AG09319 (cell line): ENCODE data around the gene BAIAP2.

Experiments used
- DNase-seq: peaks from one replicate; pipeline ENCODE4 v3.0.0-alpha.2; 2010; ENCODE audit warnings: low read depth; ENCODE audit errors: extremely low read depth
- CTCF ChIP-seq: IDR thresholded peaks from 2 replicates; pipeline ENCODE4 v1.5.1; 2011; ENCODE audit warnings: low read depth, mild to moderate bottlenecking, inconsistent platforms, low read length, moderate library complexity

The BAIAP2 gene

GRCh38 chr17:81046770-81047359, 11.9 kb downstream of the BAIAP2 start:
- no peak for TF ChIP-seq CTCF
- DNase-seq: no peak

- DNase-seq: no peak
- no peak for TF ChIP-seq CTCF
Measured at GRCh38 chr17:81048827-81049371, 13.9 kb downstream of the BAIAP2 start.

DNA sequence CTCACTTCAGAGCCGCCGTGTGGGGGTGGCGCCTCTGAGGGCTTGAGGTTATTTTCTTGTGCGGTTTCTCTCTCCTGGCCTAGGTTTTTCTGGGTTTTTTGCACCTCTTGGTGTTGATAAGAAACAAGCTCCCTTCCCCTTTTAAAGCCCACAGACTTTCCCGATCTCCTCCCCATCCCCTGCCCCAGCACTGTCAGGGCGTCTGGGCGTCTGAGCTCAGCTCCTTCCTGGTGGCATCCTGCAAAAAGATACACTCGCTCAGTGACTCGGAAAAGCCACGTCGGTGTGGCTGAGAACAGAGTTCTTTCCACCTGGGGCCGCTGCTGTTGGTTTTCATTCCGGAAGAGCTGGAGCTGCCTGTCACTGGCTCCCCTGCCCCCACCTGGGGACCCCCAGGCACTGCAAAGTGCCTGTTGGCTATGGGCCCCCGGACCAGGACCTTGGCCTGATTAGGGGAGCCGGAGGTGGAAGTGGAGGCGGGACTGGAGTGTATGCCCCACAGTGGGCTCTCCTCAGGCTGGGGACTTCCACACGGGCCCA, 14.5 kb downstream of the BAIAP2 start:
- no peak for TF ChIP-seq CTCF
- no peak for DNase-seq

DNA sequence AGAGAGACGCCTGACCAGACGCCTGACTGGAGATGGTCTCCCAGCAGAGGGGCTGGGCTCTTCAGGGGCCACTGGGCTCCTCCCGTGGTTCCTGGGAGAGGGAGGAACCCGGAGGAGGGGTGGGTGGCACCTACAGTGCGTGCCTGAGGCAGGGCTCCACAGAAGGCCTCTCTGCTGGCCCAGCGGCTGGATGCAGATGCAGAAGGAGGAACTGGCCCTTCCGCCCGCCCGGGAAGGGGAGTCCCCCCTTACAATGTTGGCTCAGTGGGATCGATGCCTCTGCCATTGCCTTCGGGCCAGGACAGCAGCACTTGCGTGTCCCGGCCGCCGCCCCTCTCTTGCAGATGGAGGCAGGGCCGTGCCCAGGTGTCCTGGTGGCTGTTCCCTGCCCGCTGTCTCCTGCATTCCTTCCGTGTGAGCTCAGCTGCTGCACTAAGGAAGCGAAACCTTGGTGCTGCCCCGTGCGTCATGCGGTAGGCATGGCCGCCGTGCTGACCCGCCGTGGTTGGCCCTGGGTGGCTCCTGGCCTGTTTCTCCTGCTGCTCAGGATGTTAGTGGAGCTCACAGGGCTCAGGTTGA, 15.1 kb downstream of the BAIAP2 start:
- no peak for TF ChIP-seq CTCF
- DNase-seq: no peak

GRCh38 chr17:81050645-81051625, 16.0 kb downstream of the BAIAP2 start:
- TF ChIP-seq CTCF: no peak
- no peak for DNase-seq

DNA sequence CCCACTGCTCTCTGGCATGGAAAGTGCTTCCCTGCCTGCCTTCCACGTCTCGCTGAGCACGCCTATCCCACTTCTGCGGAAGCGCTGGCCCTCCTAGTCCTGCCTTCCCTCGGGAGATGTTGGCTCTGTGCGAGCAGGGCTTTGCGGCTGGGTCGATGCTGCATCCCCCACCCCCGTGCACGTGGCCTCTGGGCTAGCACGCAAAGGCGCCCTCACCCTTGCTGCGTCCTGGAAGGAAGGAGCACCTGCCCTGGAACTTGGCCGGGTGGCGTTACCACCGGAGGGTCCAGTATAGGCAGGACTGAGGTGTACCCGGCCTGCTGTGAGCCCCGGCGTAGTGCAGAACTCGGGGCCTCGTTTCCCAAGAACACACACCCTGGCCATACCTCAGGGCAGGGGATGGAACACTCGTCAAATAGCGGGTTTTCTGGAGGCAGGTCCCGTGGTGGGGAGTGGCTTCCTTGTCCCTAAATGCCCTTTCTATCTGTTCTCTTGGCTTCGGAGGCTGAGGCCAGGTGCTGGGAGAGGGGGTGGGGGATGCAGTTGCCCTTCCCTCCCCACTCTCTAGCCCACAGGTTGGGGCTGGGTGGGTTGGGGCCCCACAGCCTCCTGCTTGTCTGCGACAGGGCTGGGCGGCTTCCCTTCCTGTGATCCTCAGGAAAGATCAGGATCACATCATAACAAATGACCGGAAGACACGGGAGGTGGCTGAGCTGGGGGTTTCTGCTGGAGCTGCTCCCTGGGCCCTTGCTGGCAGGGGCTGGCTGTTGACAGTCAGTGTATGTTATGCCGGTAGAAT, 17.4 kb downstream of the BAIAP2 start:
- no peak for DNase-seq

More for the DNA sequence above, 17.4 kb downstream of the BAIAP2 start:
- TF ChIP-seq CTCF: no peak
